ENCODE data around the gene SLC35F6.
"Not testable (repeated sequence)": the region's sequence is repeated elsewhere in the genome, so short reads cannot be mapped to it uniquely, and the experiment has no call there.

SLC35F6 gene

GRCh38 chr2:26757873-26758789 lies 6.0 kb upstream of the SLC35F6 start:
- no peak for DNase-seq

- DNase-seq, result no peak
Observed at GRCh38 chr2:26758790-26759321, 5.2 kb upstream of the SLC35F6 start.

- no peak for DNase-seq
Observed at GRCh38 chr2:26759845-26760244, 4.2 kb upstream of the SLC35F6 start.

- not testable (repeated sequence) for DNase-seq
Observed at GRCh38 chr2:26760991-26761390, 3.1 kb upstream of the SLC35F6 start.

GRCh38 chr2:26763019-26763418 lies 1.1 kb upstream of the SLC35F6 start:
- no peak for DNase-seq

GRCh38 chr2:26764906-26765305 lies 822 bp downstream of the SLC35F6 start:
- DNase-seq, result no peak

GRCh38 chr2:26765475-26766200 lies 1.6 kb downstream of the SLC35F6 start:
- no peak for DNase-seq

GRCh38 chr2:26767129-26767528 lies 3.0 kb downstream of the SLC35F6 start:
- no peak for DNase-seq

- DNase-seq, result no peak
Observed at GRCh38 chr2:26767894-26768487, 3.9 kb downstream of the SLC35F6 start.

GRCh38 chr2:26768759-26769088 lies 4.6 kb downstream of the SLC35F6 start:
- DNase-seq, result no peak

- no peak for DNase-seq
Observed at GRCh38 chr2:26769089-26769761, 5.1 kb downstream of the SLC35F6 start.

GRCh38 chr2:26770986-26771586 lies 7.0 kb downstream of the SLC35F6 start:
- no peak for DNase-seq

- DNase-seq, result no peak
Observed at GRCh38 chr2:26772064-26773001, 8.2 kb downstream of the SLC35F6 start.

GRCh38 chr2:26776195-26776800 lies 12.2 kb downstream of the SLC35F6 start:
- DNase-seq, result no peak

- DNase-seq, result no peak
Observed at GRCh38 chr2:26778098-26778497, 14.0 kb downstream of the SLC35F6 start.

- no peak for DNase-seq
Observed at GRCh38 chr2:26778507-26778906, 14.4 kb downstream of the SLC35F6 start.

- DNase-seq, result no peak
Observed at GRCh38 chr2:26780203-26780760, 16.2 kb downstream of the SLC35F6 start.

- no peak for DNase-seq
Observed at GRCh38 chr2:26782876-26783704, 19.0 kb downstream of the SLC35F6 start.

- no peak for DNase-seq
Observed at GRCh38 chr2:26784570-26785234, 20.6 kb downstream of the SLC35F6 start.

All from retina (tissue), 1 donor.